Umbilical cord (tissue), 2 donors: Measurements from ENCODE around the gene DAPK2. TPM values are rescaled to one million over a fixed set of nuclear protein-coding genes. Genes with fewer than 3 reads are reported as not detected.
A peak's percentile ranks its signal among the peaks of the same experiment; 100 is the strongest.

Experiments
- DNase-seq: peaks from one replicate; pipeline ENCODE4 v3.0.0-alpha.2; 2015; ENCODE audit warnings: low spot score
- total RNA-seq: library from RNA; depleted of rRNA; stranded (reverse); fragments of >200 nt; gene quantifications from one replicate; pipeline ENCODE4 v1.2.3, GENCODE V29; 2014; ENCODE audit warnings: low replicate concordance; ENCODE audit not compliant: insufficient read depth

The DAPK2 gene
- total RNA-seq, 1 donor from 2014 or later, result 2.2 TPM

GRCh38 chr15:64024172-64025050 is 21.9 kb downstream of the DAPK2 start:
- no peak for DNase-seq

- DNase-seq, result no peak
Measured at GRCh38 chr15:64023220-64023619, 23.1 kb downstream of the DAPK2 start.

GRCh38 chr15:64022571-64022970 is 23.7 kb downstream of the DAPK2 start:
- no peak for DNase-seq

GRCh38 chr15:64019764-64020163 is 26.5 kb downstream of the DAPK2 start:
- no peak for DNase-seq

- no peak for DNase-seq
Measured at GRCh38 chr15:64017591-64018163, 28.6 kb downstream of the DAPK2 start.

- DNase-seq, result no peak
Measured at GRCh38 chr15:64017082-64017588, 29.1 kb downstream of the DAPK2 start.

GRCh38 chr15:64016257-64016656 is 30.0 kb downstream of the DAPK2 start:
- no peak for DNase-seq

GRCh38 chr15:64014995-64015394 is 31.3 kb downstream of the DAPK2 start:
- no peak for DNase-seq

GRCh38 chr15:64013179-64014062 is 32.9 kb downstream of the DAPK2 start:
- DNase-seq, result peak; percentile 36

- DNase-seq, result no peak
Measured at GRCh38 chr15:64011736-64012135, 34.5 kb downstream of the DAPK2 start.

GRCh38 chr15:64010719-64011118 is 35.6 kb downstream of the DAPK2 start:
- DNase-seq, result no peak

- no peak for DNase-seq
Measured at GRCh38 chr15:64009798-64010261, 36.5 kb downstream of the DAPK2 start.

GRCh38 chr15:64009241-64009640 is 37.0 kb downstream of the DAPK2 start:
- DNase-seq, result no peak

- no peak for DNase-seq
Measured at GRCh38 chr15:64008177-64008576, 38.1 kb downstream of the DAPK2 start.

- DNase-seq, result no peak
Measured at GRCh38 chr15:64006642-64007041, 39.6 kb downstream of the DAPK2 start.

GRCh38 chr15:64004587-64004986 is 41.7 kb downstream of the DAPK2 start:
- no peak for DNase-seq

GRCh38 chr15:64004056-64004455 is 42.2 kb downstream of the DAPK2 start:
- no peak for DNase-seq

- DNase-seq, result no peak
Measured at GRCh38 chr15:64003182-64003581, 43.1 kb downstream of the DAPK2 start.

GRCh38 chr15:64001148-64001547 is 45.1 kb downstream of the DAPK2 start:
- DNase-seq, result no peak

- DNase-seq, result no peak
Measured at GRCh38 chr15:64000183-64000951, 45.9 kb downstream of the DAPK2 start.

GRCh38 chr15:63999177-63999576 is 47.1 kb downstream of the DAPK2 start:
- DNase-seq, result no peak
